HEK293 (cell line): Measurements from ENCODE around the gene CYTH3.

Source experiments
- CTCF ChIA-PET: fragments of 350-600 bp; formaldehyde crosslinking; extraction: SDS; loops from one replicate; lab custom pipeline; 2021; ENCODE audit warnings: antibody characterized with exemption; lab: Yijun Ruan, JAX
- POLR2A ChIA-PET: fragments of 300-600 bp; formaldehyde crosslinking; extraction: SDS; loops from one replicate; lab custom pipeline; 2020; ENCODE audit warnings: antibody characterized with exemption, inconsistent platforms; lab: Yijun Ruan, JAX
- H3K27ac ChIP-seq: fragments of 200-500 bp; sonication (Bioruptor generic); 2 replicates; pipeline ENCODE4 v1.5.1; 2014; ENCODE audit warnings: low read depth, low read length, control low read depth, inconsistent platforms; ENCODE audit errors: extremely low read depth
- H3K36me3 ChIP-seq, 2 experiments: fragments of 200-500 bp in 1 of 2; sonication (Bioruptor generic) in 1 of 2; 1 replicate in 1 of 2; 2 replicates in 1 of 2; pipeline ENCODE4 v1.5.1; 2014 to 2017; ENCODE audit warnings: inconsistent platforms in 2 of 2, low read length in 2 of 2; ENCODE audit not compliant: control insufficient read depth in 2 of 2, insufficient read depth in 1 of 2
- H3K4me1 ChIP-seq: fragments of 200-500 bp; sonication (Bioruptor generic); 2 replicates; pipeline ENCODE4 v1.5.1; 2014; ENCODE audit warnings: mild to moderate bottlenecking, low read length, inconsistent platforms; ENCODE audit not compliant: control insufficient read depth, insufficient read depth
- H3K4me3 ChIP-seq: 2 replicates; pipeline ENCODE4 v1.5.1; 2011; ENCODE audit warnings: low read depth, mild to moderate bottlenecking, control low read depth, low read length, moderate library complexity
- H3K9me3 ChIP-seq: fragments of 200-500 bp; sonication (Bioruptor generic); 2 replicates; pipeline ENCODE4 v1.5.1; 2014; ENCODE audit warnings: low read depth, low read length, inconsistent platforms; ENCODE audit not compliant: control insufficient read depth, insufficient read depth
- GLIS2 ChIP-seq: fragments of 450-650 bp; formaldehyde crosslinking; IDR thresholded peaks from 2 replicates; pipeline ENCODE4 v1.5.1; 2016; ENCODE audit warnings: missing biosample characterization, missing genetic modification characterization
- OSR2 ChIP-seq: fragments of 450-650 bp; formaldehyde crosslinking; IDR thresholded peaks from 2 replicates; pipeline ENCODE4 v1.5.1; 2016; ENCODE audit warnings: missing biosample characterization, missing genetic modification characterization
- PRDM1 ChIP-seq: fragments of 450-650 bp; formaldehyde crosslinking; IDR thresholded peaks from 2 replicates; pipeline ENCODE4; 2016; ENCODE audit warnings: missing biosample characterization, missing genetic modification characterization
- PRDM10 ChIP-seq: fragments of 450-650 bp; formaldehyde crosslinking; IDR thresholded peaks from 2 replicates; pipeline ENCODE4 v1.5.1; 2016; ENCODE audit warnings: missing biosample characterization, missing genetic modification characterization
- SP7 ChIP-seq: fragments of 450-650 bp; formaldehyde crosslinking; IDR thresholded peaks from 2 replicates; pipeline ENCODE4 v1.5.1; 2016; ENCODE audit warnings: missing biosample characterization, missing genetic modification characterization
- TRIM28 ChIP-seq: IDR thresholded peaks from 2 replicates; pipeline ENCODE4 v1.6.1; 2011; ENCODE audit warnings: low read length, control low read depth, borderline replicate concordance
- ZBTB17 ChIP-seq: fragments of 450-650 bp; formaldehyde crosslinking; IDR thresholded peaks from 2 replicates; pipeline ENCODE4 v1.5.1; 2016; ENCODE audit warnings: missing biosample characterization, missing genetic modification characterization
- ZBTB20 ChIP-seq: fragments of 450-650 bp; formaldehyde crosslinking; IDR thresholded peaks from 2 replicates; pipeline ENCODE4 v1.5.1; 2016; ENCODE audit warnings: missing biosample characterization, missing genetic modification characterization
- ZBTB7A ChIP-seq: fragments of 450-650 bp; formaldehyde crosslinking; IDR thresholded peaks from 2 replicates; pipeline ENCODE4 v1.5.1; 2016; ENCODE audit warnings: low read depth, missing biosample characterization, missing genetic modification characterization
- ZFP69B ChIP-seq: fragments of 450-650 bp; formaldehyde crosslinking; IDR thresholded peaks from 2 replicates; pipeline ENCODE4 v1.5.1; 2016; ENCODE audit warnings: missing biosample characterization, missing genetic modification characterization
- ZNF175 ChIP-seq: fragments of 450-650 bp; formaldehyde crosslinking; IDR thresholded peaks from 2 replicates; pipeline ENCODE4 v1.5.1; 2016; ENCODE audit warnings: missing biosample characterization, missing genetic modification characterization
- ZNF248 ChIP-seq: fragments of 450-650 bp; formaldehyde crosslinking; IDR thresholded peaks from 2 replicates; pipeline ENCODE4 v1.5.1; 2017; ENCODE audit warnings: missing biosample characterization, missing genetic modification characterization
- ZNF266 ChIP-seq: fragments of 450-650 bp; formaldehyde crosslinking; IDR thresholded peaks from 2 replicates; pipeline ENCODE4 v1.5.1; 2016; ENCODE audit warnings: missing biosample characterization, missing genetic modification characterization, low read depth
- ZNF280C ChIP-seq: fragments of 450-650 bp; formaldehyde crosslinking; IDR thresholded peaks from 2 replicates; pipeline ENCODE4 v1.5.1; 2016; ENCODE audit warnings: missing biosample characterization, missing genetic modification characterization
- ZNF324 ChIP-seq: fragments of 450-650 bp; formaldehyde crosslinking; IDR thresholded peaks from 2 replicates; pipeline ENCODE4 v1.5.1; 2016; ENCODE audit warnings: missing biosample characterization, missing genetic modification characterization
- ZNF433 ChIP-seq: fragments of 450-650 bp; formaldehyde crosslinking; IDR thresholded peaks from 2 replicates; pipeline ENCODE4 v1.5.1; 2016; ENCODE audit warnings: missing biosample characterization, missing genetic modification characterization, low read depth
- ZNF48 ChIP-seq: fragments of 450-650 bp; formaldehyde crosslinking; IDR thresholded peaks from 2 replicates; pipeline ENCODE4 v1.5.1; 2016; ENCODE audit warnings: missing biosample characterization, missing genetic modification characterization
- ZNF624 ChIP-seq: fragments of 450-650 bp; formaldehyde crosslinking; IDR thresholded peaks from 2 replicates; pipeline ENCODE4 v1.5.1; 2017; ENCODE audit warnings: missing biosample characterization, missing genetic modification characterization
- ZNF639 ChIP-seq: fragments of 450-650 bp; formaldehyde crosslinking; IDR thresholded peaks from 2 replicates; pipeline ENCODE4 v1.5.1; 2016; ENCODE audit warnings: missing biosample characterization, missing genetic modification characterization
- ZNF670 ChIP-seq: fragments of 450-650 bp; formaldehyde crosslinking; IDR thresholded peaks from 2 replicates; pipeline ENCODE4 v1.5.1; 2016; ENCODE audit warnings: missing biosample characterization, missing genetic modification characterization, low read depth
- ZNF692 ChIP-seq: fragments of 450-650 bp; formaldehyde crosslinking; IDR thresholded peaks from 2 replicates; pipeline ENCODE4 v1.5.1; 2016; ENCODE audit warnings: missing biosample characterization, missing genetic modification characterization
- ZNF792 ChIP-seq: fragments of 450-650 bp; formaldehyde crosslinking; IDR thresholded peaks from 2 replicates; pipeline ENCODE4 v1.5.1; 2016; ENCODE audit warnings: missing biosample characterization, missing genetic modification characterization
- ZSCAN16 ChIP-seq: fragments of 450-650 bp; formaldehyde crosslinking; IDR thresholded peaks from 2 replicates; pipeline ENCODE4 v1.5.1; 2016; ENCODE audit warnings: missing biosample characterization, missing genetic modification characterization
- ZSCAN5A ChIP-seq: fragments of 450-650 bp; formaldehyde crosslinking; IDR thresholded peaks from 2 replicates; pipeline ENCODE4 v1.5.1; 2016; ENCODE audit warnings: missing biosample characterization, missing genetic modification characterization

The CYTH3 gene

GRCh38 chr7:6164010-6164409 lies 108.4 kb downstream of the CYTH3 start (continued):
- TF ChIP-seq ZNF48 (tag by site-specific recombination) (no peak), SP7 (no peak), ZNF692 (tag by site-specific recombination) (no peak), ZNF433 (tag by site-specific recombination) (no peak), ZNF248 (tag by site-specific recombination) (no peak), ZSCAN16 (tag by site-specific recombination) (no peak), ZNF670 (tag by site-specific recombination) (no peak), PRDM1 (tag by site-specific recombination) (no peak), ZNF280C (tag by site-specific recombination) (no peak)

GRCh38 chr7:6163402-6163801 lies 109.0 kb downstream of the CYTH3 start:
- POLR2A ChIA-PET: no interaction called here
- no peaks in the 10 kb centered on the region for H3K9me3 ChIP-seq
- H3K36me3 ChIP-seq: peaks cover 12 to 44% of the 10 kb centered on the region in 2 experiments

GRCh38 chr7:6162650-6163366 lies 109.6 kb downstream of the CYTH3 start:
- Histone ChIP-seq H3K27ac (no peak overlapping the region), H3K36me3 (peaks cover 12 to 50% of the 10 kb centered on the region in 2 experiments), H3K9me3 (no peaks in the 10 kb centered on the region), H3K4me1 (no peaks in the 10 kb centered on the region), H3K4me3 (no peak overlapping the region)
- POLR2A ChIA-PET: no interaction called here
- CTCF ChIA-PET: no interaction called here
- TF ChIP-seq ZBTB17 (no peak), ZNF624 (no peak), ZFP69B (tag by site-specific recombination) (no peak), ZBTB20 (no peak), OSR2 (no peak), ZBTB7A (tag by site-specific recombination) (no peak), ZNF639 (tag by site-specific recombination) (no peak), TRIM28 (no peak), ZNF266 (tag by site-specific recombination) (no peak), ZNF324 (tag by site-specific recombination) (no peak), ZNF792 (tag by site-specific recombination) (no peak), PRDM10 (tag by site-specific recombination) (no peak), ZNF175 (tag by site-specific recombination) (no peak), ZSCAN5A (no peak)

More at GRCh38 chr7:6163402-6163801, 109.0 kb downstream of the CYTH3 start:
- no peak for TF ChIP-seq GLIS2 (tag by site-specific recombination)
- H3K4me1 ChIP-seq: no peaks in the 10 kb centered on the region
- H3K27ac ChIP-seq: no peak overlapping the region
- CTCF ChIA-PET: no interaction called here
- H3K4me3 ChIP-seq: no peak overlapping the region
